ENCODE data around the gene SLC30A4.

The SLC30A4 gene

DNA sequence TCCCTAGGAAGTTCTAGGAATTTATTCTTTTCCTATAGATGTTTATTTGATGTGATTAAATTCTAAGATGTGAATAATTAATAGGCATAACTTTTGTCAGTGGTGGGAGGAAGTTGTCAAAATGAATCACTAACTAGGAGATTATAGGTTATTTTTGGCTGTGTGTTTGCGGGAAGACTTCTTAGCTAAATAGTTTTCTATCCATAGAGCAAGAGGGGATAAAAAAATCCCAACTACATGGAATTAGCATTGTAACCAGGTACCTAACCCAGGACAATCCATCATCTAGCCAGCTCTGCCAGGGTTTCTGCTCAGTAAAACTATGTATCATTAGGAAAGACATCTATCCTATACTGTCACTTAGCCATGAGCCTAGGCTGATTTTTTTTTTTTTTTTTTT lies 23.9 kb downstream of the SLC30A4 start:
- TF ChIP-seq, protein P1, sequence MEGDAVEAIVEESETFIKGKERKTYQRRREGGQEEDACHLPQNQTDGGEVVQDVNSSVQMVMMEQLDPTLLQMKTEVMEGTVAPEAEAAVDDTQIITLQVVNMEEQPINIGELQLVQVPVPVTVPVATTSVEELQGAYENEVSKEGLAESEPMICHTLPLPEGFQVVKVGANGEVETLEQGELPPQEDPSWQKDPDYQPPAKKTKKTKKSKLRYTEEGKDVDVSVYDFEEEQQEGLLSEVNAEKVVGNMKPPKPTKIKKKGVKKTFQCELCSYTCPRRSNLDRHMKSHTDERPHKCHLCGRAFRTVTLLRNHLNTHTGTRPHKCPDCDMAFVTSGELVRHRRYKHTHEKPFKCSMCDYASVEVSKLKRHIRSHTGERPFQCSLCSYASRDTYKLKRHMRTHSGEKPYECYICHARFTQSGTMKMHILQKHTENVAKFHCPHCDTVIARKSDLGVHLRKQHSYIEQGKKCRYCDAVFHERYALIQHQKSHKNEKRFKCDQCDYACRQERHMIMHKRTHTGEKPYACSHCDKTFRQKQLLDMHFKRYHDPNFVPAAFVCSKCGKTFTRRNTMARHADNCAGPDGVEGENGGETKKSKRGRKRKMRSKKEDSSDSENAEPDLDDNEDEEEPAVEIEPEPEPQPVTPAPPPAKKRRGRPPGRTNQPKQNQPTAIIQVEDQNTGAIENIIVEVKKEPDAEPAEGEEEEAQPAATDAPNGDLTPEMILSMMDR (IDR thresholded peaks at IDR 0.05), result no peak
- H3K9me3 ChIP-seq, result no peaks in the 10 kb centered on the region
- H3K4me3 ChIP-seq (ENCODE audit: low read depth in 1 of 2, low read length in 1 of 2), result no peak overlapping the region
- peaks cover 8% of the 10 kb centered on the region for H3K27me3 ChIP-seq
- H3K27ac ChIP-seq, result no peak overlapping the region
- H3K36me3 ChIP-seq, result no peaks in the 10 kb centered on the region
- no peaks in the 10 kb centered on the region for H3K4me1 ChIP-seq (ENCODE audit: control insufficient read depth in 1 of 2, insufficient read depth in 1 of 2, low read depth in 1 of 2, low read length in 1 of 2)

DNA sequence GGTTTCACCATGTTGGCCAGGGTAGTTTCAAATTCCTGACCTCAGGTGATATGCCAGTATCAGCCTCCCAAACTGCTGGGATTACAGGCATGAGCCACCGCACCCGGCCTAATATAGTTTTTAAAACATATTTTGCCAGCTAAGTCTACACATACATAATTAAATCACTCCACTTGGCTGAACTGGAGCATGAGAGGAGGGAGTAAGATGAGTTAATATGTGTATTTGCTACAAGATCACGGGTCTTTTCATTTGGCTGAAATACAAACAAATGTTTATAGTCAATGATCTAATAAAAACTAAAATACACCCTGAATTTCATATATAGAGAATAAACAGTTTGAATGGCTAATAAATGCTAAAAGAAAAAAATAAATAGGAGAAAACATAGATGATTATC lies 25.3 kb downstream of the SLC30A4 start:
- H3K4me3 ChIP-seq (ENCODE audit: low read depth in 1 of 2, low read length in 1 of 2), result no peak overlapping the region
- peaks cover 8% of the 10 kb centered on the region for H3K27me3 ChIP-seq
- TF ChIP-seq, protein P1 (IDR thresholded peaks at IDR 0.05), result no peak
- H3K9me3 ChIP-seq, result no peaks in the 10 kb centered on the region
- no peaks in the 10 kb centered on the region for H3K36me3 ChIP-seq
- H3K4me1 ChIP-seq (ENCODE audit: control insufficient read depth in 1 of 2, insufficient read depth in 1 of 2, low read depth in 1 of 2, low read length in 1 of 2), result no peaks in the 10 kb centered on the region
- no peak overlapping the region for H3K27ac ChIP-seq

DNA sequence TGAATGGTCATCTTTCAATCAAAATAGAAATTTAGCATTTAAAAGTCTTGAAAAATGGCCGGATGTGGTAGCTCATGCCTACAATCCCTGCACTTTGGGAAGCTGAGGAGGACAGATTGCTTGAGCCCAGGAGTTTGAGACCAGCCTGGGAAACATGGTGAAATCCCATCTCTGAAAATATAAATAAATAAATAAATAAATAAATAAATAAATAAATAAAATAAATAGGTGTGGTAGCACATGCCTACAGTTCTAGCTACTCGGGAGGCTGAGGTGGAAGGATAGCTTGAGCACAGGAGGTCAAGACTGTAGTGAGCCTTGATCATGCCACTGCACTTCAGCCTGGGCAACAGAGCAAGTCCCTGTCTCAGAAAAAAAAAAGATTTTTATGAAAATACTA lies 25.9 kb downstream of the SLC30A4 start:
- H3K9me3 ChIP-seq, result no peaks in the 10 kb centered on the region
- H3K4me1 ChIP-seq (ENCODE audit: control insufficient read depth in 1 of 2, insufficient read depth in 1 of 2, low read depth in 1 of 2, low read length in 1 of 2), result no peaks in the 10 kb centered on the region
- no peak overlapping the region for H3K4me3 ChIP-seq (ENCODE audit: low read depth in 1 of 2, low read length in 1 of 2)
- TF ChIP-seq, protein P1 (IDR thresholded peaks at IDR 0.05), result no peak
- H3K27me3 ChIP-seq, result peaks cover 8% of the 10 kb centered on the region
- no peaks in the 10 kb centered on the region for H3K36me3 ChIP-seq
- H3K27ac ChIP-seq, result no peak overlapping the region

DNA sequence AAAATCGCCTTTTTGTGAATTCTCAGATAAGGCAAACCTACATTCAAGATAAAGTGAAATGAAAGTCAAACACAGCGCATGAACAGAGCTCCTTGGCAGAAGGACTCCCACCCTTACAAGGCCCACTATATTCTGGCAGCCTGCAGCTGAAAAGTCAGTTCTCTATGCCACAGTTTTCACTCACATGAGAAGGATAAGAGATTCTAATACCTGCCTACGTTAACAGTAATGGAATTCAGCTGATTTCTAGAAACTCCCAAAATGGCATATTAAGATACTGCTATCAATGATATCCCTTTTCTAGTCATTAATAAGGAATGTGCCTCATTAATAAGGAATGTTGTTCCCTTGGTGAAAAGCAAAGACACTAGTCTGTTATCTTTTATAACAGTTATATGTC lies 27.0 kb downstream of the SLC30A4 start:
- no peaks in the 10 kb centered on the region for H3K9me3 ChIP-seq
- H3K36me3 ChIP-seq, result no peaks in the 10 kb centered on the region
- peaks cover 8% of the 10 kb centered on the region for H3K27me3 ChIP-seq
- H3K4me3 ChIP-seq (ENCODE audit: low read depth in 1 of 2, low read length in 1 of 2), result no peak overlapping the region
- TF ChIP-seq, protein P1 (IDR thresholded peaks at IDR 0.05), result no peak
- H3K4me1 ChIP-seq (ENCODE audit: control insufficient read depth in 1 of 2, insufficient read depth in 1 of 2, low read depth in 1 of 2, low read length in 1 of 2), result no peaks in the 10 kb centered on the region
- H3K27ac ChIP-seq, result no peak overlapping the region

DNA sequence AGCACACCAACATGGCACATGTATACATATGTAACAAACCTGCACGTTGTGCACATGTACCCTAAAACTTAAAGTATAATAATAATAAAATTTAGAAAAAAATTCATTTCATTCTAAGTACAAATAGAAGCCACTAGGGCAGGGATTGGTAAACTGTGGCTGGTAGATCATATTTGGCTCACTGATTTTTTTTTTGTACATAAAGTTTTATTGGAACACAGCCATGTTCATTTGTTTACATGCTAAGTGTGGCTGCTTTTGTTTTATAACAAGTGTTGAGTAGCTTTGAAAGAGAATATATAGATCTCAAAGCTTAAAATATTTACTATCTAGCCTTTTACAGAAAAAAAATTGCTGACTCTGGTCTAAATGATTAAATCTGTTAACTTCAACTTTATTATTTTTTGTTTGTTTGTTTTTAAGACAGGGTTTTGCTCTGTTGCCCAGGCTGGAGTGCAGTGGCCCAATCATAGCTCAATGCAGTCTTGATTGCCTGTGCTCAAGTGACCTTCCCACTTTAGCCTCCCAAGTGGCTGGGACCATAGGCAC lies 32.8 kb downstream of the SLC30A4 start:
- Histone ChIP-seq H3K4me3 (ENCODE audit: low read depth in 1 of 2, low read length in 1 of 2) (no peak overlapping the region), H3K4me1 (ENCODE audit: control insufficient read depth in 1 of 2, insufficient read depth in 1 of 2, low read depth in 1 of 2, low read length in 1 of 2) (no peaks in the 10 kb centered on the region), H3K36me3 (no peaks in the 10 kb centered on the region), H3K9me3 (no peaks in the 10 kb centered on the region), H3K27ac (no peak overlapping the region), H3K27me3 (peaks cover 5% of the 10 kb centered on the region)
- TF ChIP-seq, protein P1 (IDR thresholded peaks at IDR 0.05), result no peak

DNA sequence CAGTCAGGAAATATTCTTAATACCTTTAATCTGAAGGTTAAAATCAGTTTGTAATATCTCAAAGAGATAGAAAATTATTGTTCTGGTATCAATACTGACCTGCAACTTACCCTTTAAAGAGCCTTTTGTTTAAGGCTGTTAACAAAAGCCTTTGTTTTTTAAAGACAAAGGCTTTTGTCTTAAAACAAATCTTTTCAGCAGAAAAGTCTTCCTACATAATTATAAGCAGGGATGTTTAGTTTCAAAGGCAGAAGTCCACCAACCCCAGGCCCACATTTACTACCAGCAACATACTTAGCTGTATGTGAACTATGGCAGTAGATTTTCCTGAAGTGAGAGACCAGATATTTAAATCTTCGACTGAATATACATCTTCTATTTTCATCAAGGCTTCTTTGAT lies 36.2 kb downstream of the SLC30A4 start:
- peaks cover 5% of the 10 kb centered on the region for H3K27me3 ChIP-seq
- TF ChIP-seq, protein P1 (IDR thresholded peaks at IDR 0.05), result no peak

More for the DNA sequence above, 36.2 kb downstream of the SLC30A4 start:
- H3K27ac ChIP-seq, result no peak overlapping the region
- no peaks in the 10 kb centered on the region for H3K36me3 ChIP-seq
- H3K4me1 ChIP-seq (ENCODE audit: control insufficient read depth in 1 of 2, insufficient read depth in 1 of 2, low read depth in 1 of 2, low read length in 1 of 2), result no peaks in the 10 kb centered on the region
- no peak overlapping the region for H3K4me3 ChIP-seq (ENCODE audit: low read depth in 1 of 2, low read length in 1 of 2)
- H3K9me3 ChIP-seq, result no peaks in the 10 kb centered on the region
